Erythroblast (primary cell): ENCODE results near the gene ASIC3.

Source experiments
- GATA1 ChIP-seq: IDR thresholded peaks from 2 replicates; pipeline ENCODE4 v1.6.1; 2011; ENCODE audit warnings: low read depth, mild to moderate bottlenecking, control low read depth, low read length, moderate library complexity
- POLR2A ChIP-seq: IDR thresholded peaks from 2 replicates; pipeline ENCODE4 v1.6.1; 2011; ENCODE audit warnings: mild to moderate bottlenecking, low read length

DNA sequence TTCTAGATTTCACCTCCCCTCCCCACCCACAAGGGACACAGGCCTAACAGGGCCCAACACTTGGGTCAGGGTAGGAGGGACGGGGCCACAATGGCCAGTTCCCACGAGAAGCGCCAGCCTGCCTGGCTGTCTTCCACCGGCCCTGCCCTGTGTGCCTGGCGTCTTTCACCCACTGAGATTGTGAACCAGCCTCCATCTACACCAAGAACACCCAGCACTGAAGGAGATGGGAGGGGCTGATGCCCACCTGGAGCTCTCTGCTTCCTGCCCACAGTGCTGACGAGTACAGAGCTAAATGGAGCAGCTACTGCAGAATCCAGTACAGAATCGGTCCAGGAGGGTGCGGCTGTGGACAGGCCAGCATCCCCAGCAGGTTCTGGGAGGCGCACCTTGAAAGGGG, 2.4 kb upstream of the ASIC3 start:
- TF ChIP-seq POLR2A (no peak), GATA1 (no peak)
